ENCODE results near the gene TSGA10.
"Not testable (repeated sequence)": the region's sequence is repeated elsewhere in the genome, so short reads cannot be mapped to it uniquely, and the experiment has no call there.

The TSGA10 gene

DNA sequence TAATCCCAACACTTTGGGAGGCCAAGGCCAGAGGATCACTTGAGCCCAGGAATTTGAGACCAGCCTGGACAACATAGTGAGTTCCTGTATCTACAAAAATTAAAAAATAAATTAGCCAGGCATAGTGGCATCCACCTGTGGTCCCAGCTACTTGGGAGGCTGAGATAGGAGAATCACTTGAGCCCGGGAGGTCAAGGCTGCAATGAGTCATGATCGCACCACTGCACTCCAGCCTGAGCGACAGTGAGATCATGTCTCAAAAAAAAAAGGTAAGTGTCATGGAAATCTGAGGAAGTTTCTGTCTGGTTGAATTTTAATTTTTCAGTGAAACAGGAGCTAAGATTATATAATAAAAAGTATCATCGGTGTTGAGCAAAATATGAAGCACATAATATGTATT lies 15.7 kb downstream of the TSGA10 start:
- TF ChIP-seq, protein P1, sequence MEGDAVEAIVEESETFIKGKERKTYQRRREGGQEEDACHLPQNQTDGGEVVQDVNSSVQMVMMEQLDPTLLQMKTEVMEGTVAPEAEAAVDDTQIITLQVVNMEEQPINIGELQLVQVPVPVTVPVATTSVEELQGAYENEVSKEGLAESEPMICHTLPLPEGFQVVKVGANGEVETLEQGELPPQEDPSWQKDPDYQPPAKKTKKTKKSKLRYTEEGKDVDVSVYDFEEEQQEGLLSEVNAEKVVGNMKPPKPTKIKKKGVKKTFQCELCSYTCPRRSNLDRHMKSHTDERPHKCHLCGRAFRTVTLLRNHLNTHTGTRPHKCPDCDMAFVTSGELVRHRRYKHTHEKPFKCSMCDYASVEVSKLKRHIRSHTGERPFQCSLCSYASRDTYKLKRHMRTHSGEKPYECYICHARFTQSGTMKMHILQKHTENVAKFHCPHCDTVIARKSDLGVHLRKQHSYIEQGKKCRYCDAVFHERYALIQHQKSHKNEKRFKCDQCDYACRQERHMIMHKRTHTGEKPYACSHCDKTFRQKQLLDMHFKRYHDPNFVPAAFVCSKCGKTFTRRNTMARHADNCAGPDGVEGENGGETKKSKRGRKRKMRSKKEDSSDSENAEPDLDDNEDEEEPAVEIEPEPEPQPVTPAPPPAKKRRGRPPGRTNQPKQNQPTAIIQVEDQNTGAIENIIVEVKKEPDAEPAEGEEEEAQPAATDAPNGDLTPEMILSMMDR (IDR thresholded peaks at IDR 0.05; ENCODE audit: low read depth, low read length), result no peak
- no peak for DNase-seq (ENCODE audit: low read depth in 2 of 2)
- H3K4me3 ChIP-seq (replicated peaks in 1 of 2; ENCODE audit: low read depth in 2 of 2, low read length in 2 of 2), result no peak overlapping the region

DNA sequence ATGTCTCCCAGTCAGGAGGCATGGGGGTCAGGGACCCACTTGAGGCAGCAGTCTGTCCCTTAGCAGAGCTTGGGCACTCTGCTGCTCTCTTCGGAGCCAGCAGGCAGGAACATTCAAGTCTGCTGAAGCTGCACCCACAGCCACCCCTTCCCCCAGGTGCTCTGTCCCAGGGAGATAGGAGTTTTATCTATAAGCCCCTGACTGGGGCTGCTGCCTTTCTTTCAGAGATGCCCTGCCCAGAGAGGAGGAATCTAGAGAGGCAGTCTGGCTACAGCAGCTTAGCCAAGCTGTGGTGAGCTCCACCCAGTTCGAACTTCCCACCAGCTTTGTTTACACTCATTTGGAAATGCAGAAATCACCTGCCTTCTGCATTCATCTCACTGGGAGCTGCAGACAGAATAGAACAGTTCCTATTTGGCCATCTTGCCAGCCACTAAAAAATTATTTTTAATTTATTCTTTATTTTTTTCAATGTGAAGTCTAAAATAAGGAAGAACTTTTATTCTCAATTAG lies 19.6 kb downstream of the TSGA10 start:
- DNase-seq (ENCODE audit: low read depth in 2 of 2); H3K4me3 ChIP-seq (replicated peaks in 1 of 2; ENCODE audit: low read depth in 2 of 2, low read length in 2 of 2): not testable (repeated sequence)

DNA sequence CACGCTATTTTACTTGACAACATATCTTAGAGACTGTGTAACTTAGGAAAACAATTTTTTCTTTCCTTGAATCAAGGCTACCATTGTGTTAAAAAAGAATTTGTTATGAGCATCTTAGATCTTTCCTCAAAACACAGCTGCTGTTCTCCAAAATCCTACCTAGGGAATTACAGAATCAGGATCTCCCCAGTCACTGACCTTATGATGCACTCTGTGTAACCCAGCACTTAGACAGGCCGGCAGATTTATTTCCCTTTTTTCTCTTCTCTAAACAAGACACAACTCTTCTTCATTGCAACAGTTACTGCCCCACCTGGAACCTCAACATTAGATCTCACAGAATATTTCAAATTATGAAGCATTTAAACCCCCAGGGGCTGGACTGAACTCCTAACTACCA lies 26.8 kb downstream of the TSGA10 start:
- DNase-seq (ENCODE audit: low read depth in 2 of 2), result no peak
- TF ChIP-seq, protein P1 (IDR thresholded peaks at IDR 0.05; ENCODE audit: low read depth, low read length), result no peak
- no peak overlapping the region for H3K4me3 ChIP-seq (replicated peaks in 1 of 2; ENCODE audit: low read depth in 2 of 2, low read length in 2 of 2)

DNA sequence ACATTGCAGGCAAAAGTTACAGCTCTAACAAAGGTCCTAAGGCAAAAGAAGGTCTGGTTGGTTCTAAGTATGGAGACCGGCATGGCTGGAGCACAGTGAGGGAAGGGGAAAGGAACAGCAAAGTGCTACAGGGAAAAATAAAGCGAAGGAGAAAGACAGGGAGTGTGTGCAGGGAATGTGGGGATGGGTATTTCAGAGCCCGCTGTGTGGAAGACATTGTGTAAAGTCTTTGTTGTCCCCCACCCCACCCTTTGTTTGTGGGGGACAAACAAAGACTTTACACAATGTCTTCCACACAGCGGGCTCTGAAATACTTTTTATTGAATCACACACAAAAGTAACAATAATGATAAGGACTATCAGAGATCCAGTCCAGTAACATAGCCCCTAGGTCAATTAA lies 42.1 kb downstream of the TSGA10 start:
- DNase-seq (ENCODE audit: low read depth in 2 of 2), result no peak
- TF ChIP-seq, protein P1 (IDR thresholded peaks at IDR 0.05; ENCODE audit: low read depth, low read length), result no peak
- H3K4me3 ChIP-seq (replicated peaks in 1 of 2; ENCODE audit: low read depth in 2 of 2, low read length in 2 of 2), result no peak overlapping the region

DNA sequence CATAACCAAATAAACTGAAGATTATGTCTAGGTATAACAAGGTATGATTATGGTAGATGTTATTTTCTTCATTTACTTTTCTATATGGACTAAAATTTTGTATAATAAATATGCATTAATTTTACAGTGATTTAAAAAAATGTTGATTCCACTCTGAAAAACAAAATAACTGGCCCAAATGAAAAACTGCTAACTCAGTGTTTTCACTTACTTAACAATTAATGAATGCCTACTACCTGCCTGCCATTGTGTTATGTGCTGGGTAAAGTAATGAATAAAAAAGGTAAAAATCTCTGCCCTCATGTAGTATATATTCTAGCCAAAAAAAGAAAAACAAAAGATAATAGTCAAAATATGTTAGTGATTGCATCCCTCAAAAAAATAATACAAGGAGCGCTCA lies 42.8 kb downstream of the TSGA10 start:
- DNase-seq (ENCODE audit: low read depth in 2 of 2), result no peak
- H3K4me3 ChIP-seq (replicated peaks in 1 of 2; ENCODE audit: low read depth in 2 of 2, low read length in 2 of 2), result no peak overlapping the region
- TF ChIP-seq, protein P1 (IDR thresholded peaks at IDR 0.05; ENCODE audit: low read depth, low read length), result no peak

DNA sequence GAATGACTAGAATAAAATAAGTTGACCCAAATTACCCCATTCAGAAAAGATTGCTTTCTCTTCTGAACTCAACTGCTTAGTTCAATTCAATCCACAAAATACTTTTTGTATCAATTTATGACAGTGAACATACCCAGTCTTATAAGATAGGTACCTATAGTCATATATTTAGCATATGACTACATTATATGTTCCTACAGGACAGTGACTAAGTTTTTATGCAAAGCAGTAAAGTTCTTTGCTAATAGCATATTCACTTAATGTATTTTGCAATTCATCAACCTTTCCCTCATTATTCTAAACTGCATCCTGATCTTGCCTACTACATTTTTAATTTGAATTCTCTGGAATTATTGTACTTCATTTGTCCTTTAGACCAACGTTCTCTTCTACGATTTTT lies 43.5 kb downstream of the TSGA10 start:
- no peak for DNase-seq (ENCODE audit: low read depth in 2 of 2)
- H3K4me3 ChIP-seq (replicated peaks in 1 of 2; ENCODE audit: low read depth in 2 of 2, low read length in 2 of 2), result no peak overlapping the region
- TF ChIP-seq, protein P1 (IDR thresholded peaks at IDR 0.05; ENCODE audit: low read depth, low read length), result no peak

DNA sequence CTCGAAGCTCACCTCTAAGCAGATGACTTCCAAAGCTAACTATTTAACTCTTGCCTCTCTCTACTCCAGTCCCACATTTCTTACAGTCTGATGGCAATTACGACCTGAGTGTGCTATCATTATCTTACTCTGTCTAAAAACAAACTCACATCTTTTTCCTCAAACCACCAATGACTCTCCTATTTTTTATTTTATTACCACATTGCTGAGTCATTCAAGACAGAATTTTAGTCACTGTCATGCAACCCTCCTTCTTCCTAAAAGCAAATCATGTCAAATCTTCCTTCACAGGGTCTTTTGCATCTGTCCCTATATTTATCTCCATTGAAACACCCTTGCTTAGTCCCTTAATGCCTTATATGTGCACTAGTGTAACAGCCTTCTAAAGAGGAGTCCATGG lies 47.8 kb downstream of the TSGA10 start:
- DNase-seq (ENCODE audit: low read depth in 2 of 2), result peak in 1 of 2 donors; percentile 25
- TF ChIP-seq, protein P1 (IDR thresholded peaks at IDR 0.05; ENCODE audit: low read depth, low read length), result no peak
- no peak overlapping the region for H3K4me3 ChIP-seq (replicated peaks in 1 of 2; ENCODE audit: low read depth in 2 of 2, low read length in 2 of 2)

Measured in cardiac fibroblast (primary cell).